Activated CD4-positive, alpha-beta T cell treated with anti-CD3 and anti-CD28 coated beads, Interleukin-2, amount 10 ng/mL, durations not matched to agents 7 days and 5 days (primary cell): ENCODE data around the gene GID8. TPM values are rescaled to one million over a fixed set of nuclear protein-coding genes. Genes with fewer than 3 reads are reported as not detected.

Experiments used
- CTCF ChIA-PET: fragments of 350-600 bp; sonication (Branson Sonifier 250); formaldehyde crosslinking; loops from one replicate; lab custom pipeline; 2021; ENCODE audit warnings: antibody characterized with exemption; lab: Charles Lee
- POLR2A ChIA-PET: fragments of 350-600 bp; sonication (Branson Sonifier 250); formaldehyde crosslinking; loops from one replicate; lab custom pipeline; 2021; ENCODE audit warnings: antibody characterized with exemption; lab: Charles Lee
- DNase-seq: peaks from one replicate; pipeline ENCODE4 v3.0.0-alpha.2; 2020
- H3K27ac Mint-ChIP-seq: one replicate; pipeline ENCODE4 v1.8.0; 2021; ENCODE audit warnings: mild to moderate bottlenecking, moderate library complexity, mixed read lengths
- H3K27me3 Mint-ChIP-seq: one replicate; pipeline ENCODE4 v1.8.0; 2021; ENCODE audit warnings: mixed read lengths
- H3K36me3 Mint-ChIP-seq: one replicate; pipeline ENCODE4 v1.8.0; 2021; ENCODE audit warnings: low read depth, mixed read lengths
- H3K4me1 Mint-ChIP-seq: one replicate; pipeline ENCODE4 v1.8.0; 2021; ENCODE audit warnings: mixed read lengths
- H3K4me3 Mint-ChIP-seq: one replicate; pipeline ENCODE4 v1.8.0; 2021; ENCODE audit warnings: mild to moderate bottlenecking, moderate library complexity, mixed read lengths
- H3K9me3 Mint-ChIP-seq: one replicate; pipeline ENCODE4 v1.8.0; 2021; ENCODE audit warnings: mixed read lengths
- total RNA-seq, 2 experiments: library from RNA; stranded (reverse); gene quantifications; one replicate each; pipeline ENCODE4 v1.2.3, GENCODE V29; 2021

GID8 gene
- total RNA-seq, 2 experiments from 2014 or later: 32.5 to 35.1 TPM

GRCh38 chr20:62925076-62925419, 12.9 kb upstream of the GID8 start:
- Mint-ChIP-seq H3K36me3 (peaks cover 14% of the 10 kb centered on the region), H3K4me3 (peak overlapping the region; percentile 82), H3K27me3 (no peaks in the 10 kb centered on the region), H3K27ac (peak overlapping the region; percentile 85), H3K4me1 (peaks cover 70% of the 10 kb centered on the region), H3K9me3 (no peaks in the 10 kb centered on the region)
- CTCF ChIA-PET: interaction anchor here (1.0 to 4.2 kb wide), 5 partner anchors 9 to 25 kb away, joined by 3 to 26 read pairs (median 3); partner anchors contain the start of gene GID8
- DNase-seq: no peak
- POLR2A ChIA-PET: interaction anchor here (0.5 kb wide), 1 partner anchor 9 kb away, joined by 3 read pairs; no protein-coding TSS in a partner anchor

- CTCF ChIA-PET: interaction anchor here (1.5 to 4.2 kb wide), 3 partner anchors 10 to 20 kb away, joined by 3 to 26 read pairs (median 4); partner anchors contain the start of gene GID8
- DNase-seq: peak; percentile 49
- H3K4me3 Mint-ChIP-seq: peak overlapping the region; percentile 82
- POLR2A ChIA-PET: interaction anchor here (0.5 to 0.6 kb wide), 2 partner anchors 9 to 11 kb away, joined by 3 read pairs; no protein-coding TSS in a partner anchor
- H3K4me1 Mint-ChIP-seq: peaks cover 70% of the 10 kb centered on the region
- H3K27me3 Mint-ChIP-seq: no peaks in the 10 kb centered on the region
- H3K9me3 Mint-ChIP-seq: no peaks in the 10 kb centered on the region
- H3K36me3 Mint-ChIP-seq: peaks cover 14% of the 10 kb centered on the region
- H3K27ac Mint-ChIP-seq: peak overlapping the region; percentile 85
Observed at GRCh38 chr20:62925420-62926228, 12.3 kb upstream of the GID8 start.

GRCh38 chr20:62926229-62927127, 11.5 kb upstream of the GID8 start, which contains the start of gene DIDO1:
Gene DIDO1, minus strand, starts transcription at chr20:62926505.
- Mint-ChIP-seq H3K9me3 (no peaks in the 10 kb centered on the region), H3K27me3 (no peaks in the 10 kb centered on the region), H3K4me3 (peak within 1 kb of the TSS; percentile 94), H3K4me1 (peaks cover 69% of the 10 kb centered on the region), H3K27ac (peak within 1 kb of the TSS; percentile 92), H3K36me3 (peaks cover 13% of the 10 kb centered on the region)
- POLR2A ChIA-PET: interaction anchor here (0.6 to 1.1 kb wide), 2 partner anchors 11 to 192 kb away, joined by 4 read pairs; partner anchors contain the start of gene GID8
- DNase-seq: peak; percentile 88
- CTCF ChIA-PET: interaction anchor here (0.7 to 4.2 kb wide), 7 partner anchors 8 to 83 kb away, joined by 3 to 26 read pairs (median 4); partner anchors contain the start of gene GID8

- Mint-ChIP-seq H3K36me3 (peaks cover 14% of the 10 kb centered on the region), H3K4me1 (peaks cover 64% of the 10 kb centered on the region), H3K27me3 (no peaks in the 10 kb centered on the region), H3K9me3 (no peaks in the 10 kb centered on the region), H3K4me3 (peak overlapping the region; percentile 94), H3K27ac (peak overlapping the region; percentile 92)
- CTCF ChIA-PET: interaction anchor here (0.6 to 4.2 kb wide), 7 partner anchors 8 to 666 kb away, joined by 3 to 26 read pairs (median 4); no protein-coding TSS in a partner anchor
- POLR2A ChIA-PET: interaction anchor here (1.1 kb wide), 1 partner anchor 11 kb away, joined by 4 read pairs; the partner anchor contains the start of gene GID8
- DNase-seq: no peak
Observed at GRCh38 chr20:62927128-62927705, 10.7 kb upstream of the GID8 start.

- Mint-ChIP-seq H3K4me1 (peaks cover 58% of the 10 kb centered on the region), H3K36me3 (peaks cover 14% of the 10 kb centered on the region), H3K27ac (peak overlapping the region; percentile 92), H3K9me3 (no peaks in the 10 kb centered on the region), H3K4me3 (peak overlapping the region; percentile 94), H3K27me3 (no peaks in the 10 kb centered on the region)
- CTCF ChIA-PET: interaction anchor here (0.7 to 4.2 kb wide), 4 partner anchors 7 to 81 kb away, joined by 3 to 26 read pairs (median 5); no protein-coding TSS in a partner anchor
- no peak for DNase-seq
- POLR2A ChIA-PET: interaction anchor here (1.0 kb wide), 1 partner anchor 8 kb away, joined by 3 read pairs; no protein-coding TSS in a partner anchor
Observed at GRCh38 chr20:62928246-62928939, 9.6 kb upstream of the GID8 start.

- Mint-ChIP-seq H3K4me1 (peaks cover 51% of the 10 kb centered on the region), H3K27me3 (no peaks in the 10 kb centered on the region), H3K4me3 (peak overlapping the region; percentile 94), H3K36me3 (peaks cover 14% of the 10 kb centered on the region), H3K27ac (peak overlapping the region; percentile 92), H3K9me3 (no peaks in the 10 kb centered on the region)
- POLR2A ChIA-PET: no interaction called here
- peak; percentile 70 for DNase-seq
- CTCF ChIA-PET: no interaction called here
Observed at GRCh38 chr20:62929051-62929538, 8.9 kb upstream of the GID8 start.

- CTCF ChIA-PET: no interaction called here
- POLR2A ChIA-PET: no interaction called here
- DNase-seq: no peak
- Mint-ChIP-seq H3K27ac (no peak overlapping the region), H3K4me1 (peaks cover 42% of the 10 kb centered on the region), H3K4me3 (no peak overlapping the region), H3K36me3 (peaks cover 8% of the 10 kb centered on the region), H3K9me3 (no peaks in the 10 kb centered on the region), H3K27me3 (no peaks in the 10 kb centered on the region)
Observed at GRCh38 chr20:62931464-62931863, 6.5 kb upstream of the GID8 start.

- no peak for DNase-seq
- ChIA-PET POLR2A (no interaction called here), CTCF (interaction anchor here (1.2 to 3.3 kb wide), 4 partner anchors 8 to 36 kb away, joined by 4 to 26 read pairs (median 4); partner anchors contain the start of gene DIDO1)
- Mint-ChIP-seq H3K27ac (no peak overlapping the region), H3K4me1 (peaks cover 32% of the 10 kb centered on the region), H3K27me3 (no peaks in the 10 kb centered on the region), H3K36me3 (peaks cover 12% of the 10 kb centered on the region), H3K9me3 (no peaks in the 10 kb centered on the region), H3K4me3 (no peak overlapping the region)
Observed at GRCh38 chr20:62933966-62934365, 4.0 kb upstream of the GID8 start.

- no peaks in the 10 kb centered on the region for H3K27me3 Mint-ChIP-seq
- no peak overlapping the region for H3K27ac Mint-ChIP-seq
- no peak overlapping the region for H3K4me3 Mint-ChIP-seq
- peaks cover 32% of the 10 kb centered on the region for H3K4me1 Mint-ChIP-seq
- H3K9me3 Mint-ChIP-seq: no peaks in the 10 kb centered on the region
- ChIA-PET CTCF (interaction anchor here (0.6 to 4.0 kb wide), 9 partner anchors 9 to 779 kb away, joined by 3 to 26 read pairs (median 4); partner anchors contain the start of gene DIDO1), POLR2A (interaction anchor here (0.6 to 0.7 kb wide), 2 partner anchors 13 to 17 kb away, joined by 3 to 4 read pairs; no protein-coding TSS in a partner anchor)
- peaks cover 16% of the 10 kb centered on the region for H3K36me3 Mint-ChIP-seq
- DNase-seq: no peak
Observed at GRCh38 chr20:62935204-62935967, 2.6 kb upstream of the GID8 start.

GRCh38 chr20:62935968-62936585, 1.9 kb upstream of the GID8 start:
- Mint-ChIP-seq H3K4me3 (no peak overlapping the region), H3K36me3 (peaks cover 16% of the 10 kb centered on the region), H3K4me1 (peaks cover 30% of the 10 kb centered on the region), H3K27ac (no peak overlapping the region), H3K27me3 (no peaks in the 10 kb centered on the region), H3K9me3 (no peaks in the 10 kb centered on the region)
- DNase-seq: no peak
- CTCF ChIA-PET: interaction anchor here (1.1 to 4.0 kb wide), 3 partner anchors 10 to 17 kb away, joined by 3 to 26 read pairs (median 14); partner anchors contain the start of gene DIDO1
- POLR2A ChIA-PET: interaction anchor here (0.6 kb wide), 1 partner anchor 18 kb away, joined by 3 read pairs; no protein-coding TSS in a partner anchor
